Measurements from ENCODE around the gene MMP15. TPM values are rescaled to one million over a fixed set of nuclear protein-coding genes. Genes with fewer than 3 reads are reported as not detected.

MMP15 gene
- total and polyA plus RNA-seq, 2 donors (not counting 3 experiments of a cell fraction or from before 2014, with no cell fraction given) = 12.6 to 16.0 TPM

DNA sequence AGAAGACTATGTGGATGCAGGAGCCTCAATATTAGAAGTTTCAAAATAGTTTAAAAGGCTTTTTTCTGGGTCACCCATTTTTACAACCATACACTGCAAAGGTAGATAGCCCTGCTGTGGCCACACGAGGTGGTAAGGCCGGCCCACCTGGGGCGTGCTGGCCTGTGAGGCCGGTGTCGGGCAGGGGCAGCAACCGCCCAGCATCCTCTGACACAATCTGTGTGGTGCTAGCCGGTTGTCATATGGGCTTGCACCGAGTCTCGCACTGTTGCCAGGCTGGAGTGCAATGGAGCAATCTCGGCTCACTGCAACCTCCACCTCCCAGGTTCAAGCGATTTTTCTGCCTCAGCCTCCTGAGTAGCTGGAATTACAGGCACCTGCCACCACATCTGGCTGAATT, 59.6 kb downstream of the MMP15 start:
- H2AFZ ChIP-seq (ENCODE audit: low read depth, low read length) = no peak overlapping the region
- peaks cover 18% of the 10 kb centered on the region for H3K4me1 ChIP-seq (ENCODE audit: control insufficient read depth, extremely low read depth, insufficient read depth, low read length)
- no peak overlapping the region for H3K4me2 ChIP-seq (ENCODE audit: insufficient read depth, low read length)
- no peak overlapping the region for H3K4me3 ChIP-seq (replicated peaks in 1 of 3; ENCODE audit: insufficient read depth in 1 of 3, low read depth in 1 of 3, low read length in 3 of 3)
- H4K20me1 ChIP-seq (replicated peaks; ENCODE audit: control insufficient read depth, extremely low read depth, insufficient read depth, low read length) = no peaks in the 10 kb centered on the region
- no TSS peak for BruUV-seq (replicated peaks)
- no peaks in the 10 kb centered on the region for H3K27me3 ChIP-seq (ENCODE audit: control insufficient read depth in 2 of 2, insufficient read depth in 2 of 2, low read length in 2 of 2)
- dilution Hi-C loops (cut with MboI; ENCODE audit: extremely low pct_ligation_motif_present, low sequenced_read_pairs) = no loop called here
- H3K9me3 ChIP-seq (replicated peaks; ENCODE audit: control insufficient read depth, insufficient read depth, low read length) = no peaks in the 10 kb centered on the region
- intact Hi-C loops (cut with micrococcal nuclease) = no loop called here
- H3K9ac ChIP-seq (replicated peaks; ENCODE audit: extremely low read depth, insufficient read depth, low read length) = no peak overlapping the region
- POLR2A ChIA-PET = no interaction called here
- H3K79me2 ChIP-seq (ENCODE audit: control insufficient read depth, insufficient read depth, low read length) = no peaks in the 10 kb centered on the region
- H3K36me3 ChIP-seq (ENCODE audit: control insufficient read depth in 2 of 2, extremely low read depth in 1 of 2, insufficient read depth in 2 of 2, low read length in 2 of 2) = no peaks in the 10 kb centered on the region
- no peak for DNase-seq (ENCODE audit: low read depth, low spot score)
- CTCF ChIA-PET = interaction anchor here (0.9 kb wide), 1 partner anchor 12 kb away, joined by 4 read pairs; no protein-coding TSS in a partner anchor
- no peaks in the 10 kb centered on the region for H3K9me1 ChIP-seq (replicated peaks; ENCODE audit: control insufficient read depth, extremely low read depth, insufficient read depth, low read length)
- no peak for TF ChIP-seq FOS (IDR thresholded peaks at IDR 0.05; ENCODE audit: borderline replicate concordance, insufficient read depth, low read length)
- TF ChIP-seq, protein P1, sequence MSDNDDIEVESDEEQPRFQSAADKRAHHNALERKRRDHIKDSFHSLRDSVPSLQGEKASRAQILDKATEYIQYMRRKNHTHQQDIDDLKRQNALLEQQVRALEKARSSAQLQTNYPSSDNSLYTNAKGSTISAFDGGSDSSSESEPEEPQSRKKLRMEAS (IDR thresholded peaks at IDR 0.05; ENCODE audit: insufficient read depth, insufficient read length) = no peak
- no peak for TF ChIP-seq EZH2 (IDR thresholded peaks at IDR 0.05; ENCODE audit: borderline replicate concordance, low read depth, low read length, severe bottlenecking)
- no peak for TF ChIP-seq GATA2 (IDR thresholded peaks at IDR 0.05; ENCODE audit: insufficient read depth, insufficient read length, low read depth, low read length)
- TF ChIP-seq POLR2AphosphoS5 (IDR thresholded peaks at IDR 0.05; ENCODE audit: insufficient read depth, low read depth, low read length) = no peak
- TF ChIP-seq, protein P2, sequence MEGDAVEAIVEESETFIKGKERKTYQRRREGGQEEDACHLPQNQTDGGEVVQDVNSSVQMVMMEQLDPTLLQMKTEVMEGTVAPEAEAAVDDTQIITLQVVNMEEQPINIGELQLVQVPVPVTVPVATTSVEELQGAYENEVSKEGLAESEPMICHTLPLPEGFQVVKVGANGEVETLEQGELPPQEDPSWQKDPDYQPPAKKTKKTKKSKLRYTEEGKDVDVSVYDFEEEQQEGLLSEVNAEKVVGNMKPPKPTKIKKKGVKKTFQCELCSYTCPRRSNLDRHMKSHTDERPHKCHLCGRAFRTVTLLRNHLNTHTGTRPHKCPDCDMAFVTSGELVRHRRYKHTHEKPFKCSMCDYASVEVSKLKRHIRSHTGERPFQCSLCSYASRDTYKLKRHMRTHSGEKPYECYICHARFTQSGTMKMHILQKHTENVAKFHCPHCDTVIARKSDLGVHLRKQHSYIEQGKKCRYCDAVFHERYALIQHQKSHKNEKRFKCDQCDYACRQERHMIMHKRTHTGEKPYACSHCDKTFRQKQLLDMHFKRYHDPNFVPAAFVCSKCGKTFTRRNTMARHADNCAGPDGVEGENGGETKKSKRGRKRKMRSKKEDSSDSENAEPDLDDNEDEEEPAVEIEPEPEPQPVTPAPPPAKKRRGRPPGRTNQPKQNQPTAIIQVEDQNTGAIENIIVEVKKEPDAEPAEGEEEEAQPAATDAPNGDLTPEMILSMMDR (IDR thresholded peaks at IDR 0.05; ENCODE audit: extremely low read depth in 1 of 2, insufficient read depth in 1 of 2, low read depth in 1 of 2, low read length in 2 of 2) = no peak
- no peak for TF ChIP-seq POLR2A (IDR thresholded peaks at IDR 0.05; ENCODE audit: low read depth, low read length)
- no peak overlapping the region for H3K27ac ChIP-seq (ENCODE audit: insufficient read depth, low read depth, low read length)
- no peak for FAIRE-seq

Data from endothelial cell of umbilical vein (primary cell).